ENCODE data around the gene MED1. TPM values are rescaled to one million over a fixed set of nuclear protein-coding genes. Genes with fewer than 3 reads are reported as not detected.

Gene MED1
- total and polyA plus RNA-seq, 2 of the 4 experiments (the other 2 are of a cell fraction), result 16.9 to 24.2 TPM

- dilution Hi-C loops (cut with HindIII; ENCODE audit: low sequenced_read_pairs, unreplicated experiment), result no loop called here
- no peak overlapping the region for H3K4ac ChIP-seq (ENCODE audit: low read depth, low read length)
- no peak overlapping the region for H2AFZ ChIP-seq (replicated peaks; ENCODE audit: low read length, poor library complexity)
- H4K20me1 ChIP-seq (ENCODE audit: insufficient read depth, low read length), result peaks cover 10% of the 10 kb centered on the region; the same call in 1 of the 2 replicates
- no peaks in the 10 kb centered on the region for H3K27me3 ChIP-seq (ENCODE audit: control insufficient read depth, insufficient read depth, low read length)
- H3K18ac ChIP-seq (ENCODE audit: low read depth, low read length), result no peak overlapping the region
- H3K4me2 ChIP-seq (ENCODE audit: low read depth, low read length), result no peak overlapping the region
- no peak overlapping the region for H2AK9ac ChIP-seq (replicated peaks; ENCODE audit: low read depth, low read length, poor library complexity)
- H3K27ac ChIP-seq (ENCODE audit: insufficient read depth, low read length), result no peak overlapping the region
- H2BK5ac ChIP-seq (ENCODE audit: low read depth, low read length, poor library complexity, severe bottlenecking), result no peak overlapping the region
- no peak overlapping the region for H2BK15ac ChIP-seq (ENCODE audit: low read depth, low read length)
- H3K14ac ChIP-seq (replicated peaks; ENCODE audit: low read depth, low read length), result no peak overlapping the region
- no TSS peak for BruUV-seq (replicated peaks)
- no peaks in the 10 kb centered on the region for H3K36me3 ChIP-seq (ENCODE audit: control insufficient read depth, insufficient read depth, low read length)
- peaks cover 22 to 26% of the 10 kb centered on the region in 2 experiments for H3K79me1 ChIP-seq (ENCODE audit: low read depth in 1 of 2, low read length in 2 of 2)
- POLR2A ChIA-PET (ENCODE audit: unreplicated experiment), result no interaction called here
- no peak overlapping the region for H3K56ac ChIP-seq (ENCODE audit: extremely low read depth, insufficient read depth, low read length)
- H2BK120ac ChIP-seq (ENCODE audit: low read depth, low read length), result no peak overlapping the region
- WGBS, 2 experiments (ENCODE audit: extremely low coverage in 2 of 2, insufficient read length in 1 of 2), result no CpG with 5 or more reads among the region's 1 CpG
- H3K4me3 ChIP-seq (ENCODE audit: insufficient read depth, low read depth, low read length), result no peak overlapping the region
- H4K91ac ChIP-seq (ENCODE audit: insufficient read depth, low read depth, low read length), result no peak overlapping the region
- DNase-seq (no peak), ATAC-seq (ENCODE audit: low read depth) (no peak)
- H3K9ac ChIP-seq (ENCODE audit: low read depth, low read length), result no peak overlapping the region
- H4K5ac ChIP-seq (ENCODE audit: low read depth, low read length), result no peak overlapping the region
- intact Hi-C loops (cut with micrococcal nuclease), result no loop called here
- H3K9me1 ChIP-seq (ENCODE audit: insufficient read depth, low read length), result peaks cover 4% of the 10 kb centered on the region; the same call in 1 of the 2 replicates
- H2AK5ac ChIP-seq (ENCODE audit: low read depth, low read length), result no peak overlapping the region
- in situ Hi-C loops (cut with MboI; ENCODE audit: low sequenced_read_pairs), result no loop called here
- CTCF ChIA-PET, result no interaction called here
- no peak overlapping the region for H2BK20ac ChIP-seq (ENCODE audit: low read depth, low read length)
- no peaks in the 10 kb centered on the region for H3K9me3 ChIP-seq (ENCODE audit: control insufficient read depth, insufficient read depth, low read length)
- H4K8ac ChIP-seq (ENCODE audit: low read depth in 2 of 2, low read length in 2 of 2), result no peak overlapping the region
- H3K23ac ChIP-seq (ENCODE audit: low read depth, low read length), result no peak overlapping the region
- H3K4me1 ChIP-seq (ENCODE audit: control insufficient read depth, insufficient read depth, low read length), result peaks cover 3% of the 10 kb centered on the region
- TF ChIP-seq MAZ (IDR thresholded peaks at IDR 0.05; ENCODE audit: borderline replicate concordance, low read depth, low read length) (no peak), RAD21 (IDR thresholded peaks at IDR 0.05; ENCODE audit: low read length) (no peak), CHD1 (IDR thresholded peaks at IDR 0.05; ENCODE audit: low read depth, low read length) (no peak), SMC3 (IDR thresholded peaks at IDR 0.05; ENCODE audit: low read depth, low read length) (no peak), FOS (IDR thresholded peaks at IDR 0.05; ENCODE audit: low read depth, low read length) (no peak), MAFK (IDR thresholded peaks at IDR 0.05; ENCODE audit: low read depth, low read length) (no peak), RFX5 (IDR thresholded peaks at IDR 0.05; ENCODE audit: low read depth, low read length) (no peak), BHLHE40 (IDR thresholded peaks at IDR 0.05; ENCODE audit: low read depth, low read length) (no peak), MXI1 (IDR thresholded peaks at IDR 0.05; ENCODE audit: borderline replicate concordance, low read depth, low read length) (no peak), CEBPB (IDR thresholded peaks at IDR 0.05; ENCODE audit: low read depth, low read length) (no peak), POLR2A (IDR thresholded peaks at IDR 0.05; ENCODE audit: low read depth, low read length) (no peak), RCOR1 (IDR thresholded peaks at IDR 0.05; ENCODE audit: insufficient replicate concordance, low read length) (no peak), NFE2L2 (IDR thresholded peaks at IDR 0.05; ENCODE audit: low read depth, low read length) (no peak)
- TF ChIP-seq, protein P1, sequence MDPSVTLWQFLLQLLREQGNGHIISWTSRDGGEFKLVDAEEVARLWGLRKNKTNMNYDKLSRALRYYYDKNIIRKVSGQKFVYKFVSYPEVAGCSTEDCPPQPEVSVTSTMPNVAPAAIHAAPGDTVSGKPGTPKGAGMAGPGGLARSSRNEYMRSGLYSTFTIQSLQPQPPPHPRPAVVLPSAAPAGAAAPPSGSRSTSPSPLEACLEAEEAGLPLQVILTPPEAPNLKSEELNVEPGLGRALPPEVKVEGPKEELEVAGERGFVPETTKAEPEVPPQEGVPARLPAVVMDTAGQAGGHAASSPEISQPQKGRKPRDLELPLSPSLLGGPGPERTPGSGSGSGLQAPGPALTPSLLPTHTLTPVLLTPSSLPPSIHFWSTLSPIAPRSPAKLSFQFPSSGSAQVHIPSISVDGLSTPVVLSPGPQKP (IDR thresholded peaks at IDR 0.05; ENCODE audit: borderline replicate concordance, low read depth, low read length), result no peak
- TF ChIP-seq, protein P2, sequence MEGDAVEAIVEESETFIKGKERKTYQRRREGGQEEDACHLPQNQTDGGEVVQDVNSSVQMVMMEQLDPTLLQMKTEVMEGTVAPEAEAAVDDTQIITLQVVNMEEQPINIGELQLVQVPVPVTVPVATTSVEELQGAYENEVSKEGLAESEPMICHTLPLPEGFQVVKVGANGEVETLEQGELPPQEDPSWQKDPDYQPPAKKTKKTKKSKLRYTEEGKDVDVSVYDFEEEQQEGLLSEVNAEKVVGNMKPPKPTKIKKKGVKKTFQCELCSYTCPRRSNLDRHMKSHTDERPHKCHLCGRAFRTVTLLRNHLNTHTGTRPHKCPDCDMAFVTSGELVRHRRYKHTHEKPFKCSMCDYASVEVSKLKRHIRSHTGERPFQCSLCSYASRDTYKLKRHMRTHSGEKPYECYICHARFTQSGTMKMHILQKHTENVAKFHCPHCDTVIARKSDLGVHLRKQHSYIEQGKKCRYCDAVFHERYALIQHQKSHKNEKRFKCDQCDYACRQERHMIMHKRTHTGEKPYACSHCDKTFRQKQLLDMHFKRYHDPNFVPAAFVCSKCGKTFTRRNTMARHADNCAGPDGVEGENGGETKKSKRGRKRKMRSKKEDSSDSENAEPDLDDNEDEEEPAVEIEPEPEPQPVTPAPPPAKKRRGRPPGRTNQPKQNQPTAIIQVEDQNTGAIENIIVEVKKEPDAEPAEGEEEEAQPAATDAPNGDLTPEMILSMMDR (conservative IDR thresholded peaks at IDR 0.05; ENCODE audit: low read depth, low read length), result no peak
- TF ChIP-seq, protein P3, sequence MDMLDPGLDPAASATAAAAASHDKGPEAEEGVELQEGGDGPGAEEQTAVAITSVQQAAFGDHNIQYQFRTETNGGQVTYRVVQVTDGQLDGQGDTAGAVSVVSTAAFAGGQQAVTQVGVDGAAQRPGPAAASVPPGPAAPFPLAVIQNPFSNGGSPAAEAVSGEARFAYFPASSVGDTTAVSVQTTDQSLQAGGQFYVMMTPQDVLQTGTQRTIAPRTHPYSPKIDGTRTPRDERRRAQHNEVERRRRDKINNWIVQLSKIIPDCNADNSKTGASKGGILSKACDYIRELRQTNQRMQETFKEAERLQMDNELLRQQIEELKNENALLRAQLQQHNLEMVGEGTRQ (IDR thresholded peaks at IDR 0.05; ENCODE audit: low read depth, low read length), result no peak
Measured at GRCh38 chr17:39359994-39360393, 91.1 kb downstream of the MED1 start.
